ENCODE measurements around the gene EXOSC7.

- no peak for TF ChIP-seq CTCF (IDR thresholded peaks at IDR 0.05 in 2 of 3, conservative IDR thresholded peaks at IDR 0.05 in 1 of 3; ENCODE audit: insufficient read depth in 2 of 3, low read depth in 1 of 3, low read length in 3 of 3)
- no peak for TF ChIP-seq EWSR1 (IDR thresholded peaks at IDR 0.05; ENCODE audit: borderline replicate concordance, low read depth, partially characterized antibody)
- no peak for TF ChIP-seq TARDBP (IDR thresholded peaks at IDR 0.05)
- TF ChIP-seq RNF2 (IDR thresholded peaks at IDR 0.05) = no peak
- TF ChIP-seq YY1 (IDR thresholded peaks at IDR 0.05; ENCODE audit: borderline replicate concordance in 1 of 3, control insufficient read depth in 1 of 3, extremely low read depth in 1 of 3, insufficient read depth in 3 of 3, insufficient read length in 1 of 3, insufficient replicate concordance in 2 of 3, low read depth in 1 of 3, low read length in 2 of 3) = no peak
- no peak for TF ChIP-seq REST (IDR thresholded peaks at IDR 0.05; ENCODE audit: borderline replicate concordance)
- no peak for TF ChIP-seq REST (CRISPR knock-in tag; IDR thresholded peaks at IDR 0.05; ENCODE audit: low read depth)
- no peak for TF ChIP-seq E2F8 (IDR thresholded peaks at IDR 0.05; ENCODE audit: low read depth, partially characterized antibody)
- TF ChIP-seq TCFL5 (CRISPR knock-in tag; conservative IDR thresholded peaks at IDR 0.05) = no peak
- no peak for TF ChIP-seq ZNF431 (CRISPR knock-in tag; IDR thresholded peaks at IDR 0.05)
- TF ChIP-seq EZH2 (IDR thresholded peaks at IDR 0.05; ENCODE audit: borderline replicate concordance, low read depth, low read length) = no peak
- no peak for TF ChIP-seq ZZZ3 (IDR thresholded peaks at IDR 0.05)
- TF ChIP-seq TCF7L2 (IDR thresholded peaks at IDR 0.05; ENCODE audit: low read depth, low read length) = no peak
- TF ChIP-seq PCBP1 (IDR thresholded peaks at IDR 0.05; ENCODE audit: low read depth, low read length, poor library complexity, severe bottlenecking) = no peak
Measured at GRCh38 chr3:45048244-45048643, 72.2 kb downstream of the EXOSC7 start.

All from K562 (cell line).